ENCODE results near the gene COX7A2.

COX7A2 gene

GRCh38 chr6:75283907-75284631 is 40.5 kb upstream of the COX7A2 start:
- H3K27me3 Mint-ChIP-seq (ENCODE audit: low read depth): no peaks in the 10 kb centered on the region
- H3K36me3 Mint-ChIP-seq (ENCODE audit: low read depth): no peaks in the 10 kb centered on the region
- TF ChIP-seq, protein P1, sequence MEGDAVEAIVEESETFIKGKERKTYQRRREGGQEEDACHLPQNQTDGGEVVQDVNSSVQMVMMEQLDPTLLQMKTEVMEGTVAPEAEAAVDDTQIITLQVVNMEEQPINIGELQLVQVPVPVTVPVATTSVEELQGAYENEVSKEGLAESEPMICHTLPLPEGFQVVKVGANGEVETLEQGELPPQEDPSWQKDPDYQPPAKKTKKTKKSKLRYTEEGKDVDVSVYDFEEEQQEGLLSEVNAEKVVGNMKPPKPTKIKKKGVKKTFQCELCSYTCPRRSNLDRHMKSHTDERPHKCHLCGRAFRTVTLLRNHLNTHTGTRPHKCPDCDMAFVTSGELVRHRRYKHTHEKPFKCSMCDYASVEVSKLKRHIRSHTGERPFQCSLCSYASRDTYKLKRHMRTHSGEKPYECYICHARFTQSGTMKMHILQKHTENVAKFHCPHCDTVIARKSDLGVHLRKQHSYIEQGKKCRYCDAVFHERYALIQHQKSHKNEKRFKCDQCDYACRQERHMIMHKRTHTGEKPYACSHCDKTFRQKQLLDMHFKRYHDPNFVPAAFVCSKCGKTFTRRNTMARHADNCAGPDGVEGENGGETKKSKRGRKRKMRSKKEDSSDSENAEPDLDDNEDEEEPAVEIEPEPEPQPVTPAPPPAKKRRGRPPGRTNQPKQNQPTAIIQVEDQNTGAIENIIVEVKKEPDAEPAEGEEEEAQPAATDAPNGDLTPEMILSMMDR (IDR thresholded peaks at IDR 0.05; ENCODE audit: unreplicated experiment in 3 of 3): no peak
- H3K4me1 Mint-ChIP-seq: peaks cover 39% of the 10 kb centered on the region
- H3K4me3 Mint-ChIP-seq: no peak overlapping the region
- no peaks in the 10 kb centered on the region for H3K9me3 Mint-ChIP-seq
- H3K27ac Mint-ChIP-seq: no peak overlapping the region

DNA sequence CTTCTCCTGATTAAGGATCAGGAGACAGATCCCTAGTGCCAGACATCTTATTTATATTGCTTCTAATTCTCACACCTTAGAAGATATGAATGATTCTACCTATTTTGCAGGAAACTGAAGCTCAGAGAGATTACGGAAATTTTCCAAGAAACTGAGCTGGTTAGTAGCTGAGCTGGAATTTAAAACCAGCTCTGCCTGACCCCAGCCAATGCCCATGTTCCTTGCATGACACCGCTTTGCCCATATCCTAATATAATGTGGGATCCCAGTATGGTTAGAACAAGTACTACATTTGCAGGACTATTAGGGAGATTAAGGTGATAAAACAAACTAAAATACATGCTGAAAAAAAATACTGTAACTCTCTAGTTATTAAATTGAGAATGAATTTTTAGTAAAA is 39.1 kb upstream of the COX7A2 start:
- Mint-ChIP-seq H3K36me3 (ENCODE audit: low read depth) (peaks cover 3% of the 10 kb centered on the region), H3K27ac (no peak overlapping the region), H3K4me1 (peaks cover 48% of the 10 kb centered on the region), H3K4me3 (peak overlapping the region in 1 of 3 experiments; percentile 75), H3K9me3 (no peaks in the 10 kb centered on the region), H3K27me3 (ENCODE audit: low read depth) (no peaks in the 10 kb centered on the region)
- TF ChIP-seq, protein P1 (IDR thresholded peaks at IDR 0.05; ENCODE audit: unreplicated experiment in 3 of 3): no peak

GRCh38 chr6:75281653-75282052 is 38.1 kb upstream of the COX7A2 start:
- TF ChIP-seq, protein P1 (IDR thresholded peaks at IDR 0.05; ENCODE audit: unreplicated experiment in 3 of 3): no peak
- Mint-ChIP-seq H3K9me3 (no peaks in the 10 kb centered on the region), H3K27me3 (ENCODE audit: low read depth) (no peaks in the 10 kb centered on the region), H3K4me3 (peak overlapping the region; percentile 63 to 76 (median 67)), H3K27ac (no peak overlapping the region), H3K36me3 (ENCODE audit: low read depth) (peaks cover 7% of the 10 kb centered on the region), H3K4me1 (peaks cover 41% of the 10 kb centered on the region)

DNA sequence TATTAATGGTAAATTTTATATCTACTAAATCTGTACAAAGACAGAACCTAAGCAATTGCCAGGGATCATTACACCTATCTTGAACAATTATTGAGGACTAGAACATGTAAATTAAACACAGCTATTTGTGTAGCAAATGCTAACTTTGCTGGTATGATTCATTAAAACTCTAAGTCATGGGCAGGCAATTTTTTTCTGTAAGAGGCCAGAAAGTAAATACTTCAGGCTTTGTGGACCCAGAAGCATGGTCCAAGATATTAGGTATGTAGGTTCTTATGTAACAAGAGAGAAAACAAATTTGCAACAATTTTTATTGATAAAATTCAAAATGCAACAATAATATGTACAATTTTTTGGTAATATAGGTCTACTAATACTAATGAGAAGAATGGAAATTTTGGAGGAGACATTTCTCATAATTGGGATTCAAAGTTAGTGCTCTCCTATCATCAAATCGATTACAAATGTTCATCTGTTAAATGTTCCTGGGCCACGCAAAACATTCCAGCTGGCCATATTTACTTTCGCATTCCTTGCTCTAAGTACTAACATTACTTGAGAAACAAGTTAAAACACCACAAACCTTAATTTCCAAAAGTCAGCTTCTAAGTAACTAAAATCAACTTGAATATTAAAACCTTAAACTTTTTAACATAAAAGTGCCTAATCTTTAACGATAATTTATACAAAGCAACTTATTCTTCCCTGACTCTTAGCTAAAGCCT is 36.7 kb upstream of the COX7A2 start:
- Mint-ChIP-seq H3K27ac (no peak overlapping the region), H3K27me3 (ENCODE audit: low read depth) (no peaks in the 10 kb centered on the region), H3K4me3 (peak overlapping the region in 2 of 3 experiments; percentile 14 to 29), H3K36me3 (ENCODE audit: low read depth) (peaks cover 11% of the 10 kb centered on the region), H3K9me3 (no peaks in the 10 kb centered on the region), H3K4me1 (peaks cover 36% of the 10 kb centered on the region)
- TF ChIP-seq, protein P1 (IDR thresholded peaks at IDR 0.05; ENCODE audit: unreplicated experiment in 3 of 3): no peak

- Mint-ChIP-seq H3K9me3 (no peaks in the 10 kb centered on the region), H3K27me3 (ENCODE audit: low read depth) (no peaks in the 10 kb centered on the region), H3K4me1 (peaks cover 36% of the 10 kb centered on the region), H3K36me3 (ENCODE audit: low read depth) (peaks cover 16% of the 10 kb centered on the region), H3K27ac (no peak overlapping the region), H3K4me3 (peak overlapping the region in 2 of 3 experiments; percentile 18 to 33)
- TF ChIP-seq, protein P1 (IDR thresholded peaks at IDR 0.05; ENCODE audit: unreplicated experiment in 3 of 3): no peak
Observed at GRCh38 chr6:75279418-75279817, 35.8 kb upstream of the COX7A2 start.
